GM12873 (cell line): Measurements from ENCODE around the gene RAB3C.

Source experiments
- TF ChIP-seq, protein P1 (sequence below): IDR thresholded peaks from 2 replicates; pipeline ENCODE4 v1.5.1; 2012; ENCODE audit warnings: low read depth, mild to moderate bottlenecking, moderate library complexity, low read length, control low read depth; ENCODE audit not compliant: insufficient read depth; ENCODE audit errors: missing control alignments

RAB3C gene

DNA sequence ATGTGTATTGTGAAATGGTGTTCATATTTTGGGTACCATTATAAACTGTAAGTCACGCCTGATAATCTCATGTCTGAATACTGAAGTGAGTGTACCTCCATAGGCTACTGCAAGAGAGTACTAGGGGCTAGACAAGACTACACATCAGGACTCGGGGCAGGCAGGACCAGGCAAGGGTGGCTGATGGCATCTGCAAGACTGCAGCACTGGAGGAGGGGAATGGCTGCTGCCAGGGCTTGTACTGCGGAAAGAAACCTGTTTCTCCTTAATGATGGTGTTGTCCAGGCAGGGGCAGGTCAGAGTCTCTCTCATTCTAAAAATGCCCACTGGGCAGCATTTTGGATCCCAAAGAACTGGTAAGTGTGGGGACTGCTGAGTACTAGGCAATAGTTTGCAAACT is 172.5 kb downstream of the RAB3C start:
- TF ChIP-seq, protein P1, sequence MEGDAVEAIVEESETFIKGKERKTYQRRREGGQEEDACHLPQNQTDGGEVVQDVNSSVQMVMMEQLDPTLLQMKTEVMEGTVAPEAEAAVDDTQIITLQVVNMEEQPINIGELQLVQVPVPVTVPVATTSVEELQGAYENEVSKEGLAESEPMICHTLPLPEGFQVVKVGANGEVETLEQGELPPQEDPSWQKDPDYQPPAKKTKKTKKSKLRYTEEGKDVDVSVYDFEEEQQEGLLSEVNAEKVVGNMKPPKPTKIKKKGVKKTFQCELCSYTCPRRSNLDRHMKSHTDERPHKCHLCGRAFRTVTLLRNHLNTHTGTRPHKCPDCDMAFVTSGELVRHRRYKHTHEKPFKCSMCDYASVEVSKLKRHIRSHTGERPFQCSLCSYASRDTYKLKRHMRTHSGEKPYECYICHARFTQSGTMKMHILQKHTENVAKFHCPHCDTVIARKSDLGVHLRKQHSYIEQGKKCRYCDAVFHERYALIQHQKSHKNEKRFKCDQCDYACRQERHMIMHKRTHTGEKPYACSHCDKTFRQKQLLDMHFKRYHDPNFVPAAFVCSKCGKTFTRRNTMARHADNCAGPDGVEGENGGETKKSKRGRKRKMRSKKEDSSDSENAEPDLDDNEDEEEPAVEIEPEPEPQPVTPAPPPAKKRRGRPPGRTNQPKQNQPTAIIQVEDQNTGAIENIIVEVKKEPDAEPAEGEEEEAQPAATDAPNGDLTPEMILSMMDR: no peak

DNA sequence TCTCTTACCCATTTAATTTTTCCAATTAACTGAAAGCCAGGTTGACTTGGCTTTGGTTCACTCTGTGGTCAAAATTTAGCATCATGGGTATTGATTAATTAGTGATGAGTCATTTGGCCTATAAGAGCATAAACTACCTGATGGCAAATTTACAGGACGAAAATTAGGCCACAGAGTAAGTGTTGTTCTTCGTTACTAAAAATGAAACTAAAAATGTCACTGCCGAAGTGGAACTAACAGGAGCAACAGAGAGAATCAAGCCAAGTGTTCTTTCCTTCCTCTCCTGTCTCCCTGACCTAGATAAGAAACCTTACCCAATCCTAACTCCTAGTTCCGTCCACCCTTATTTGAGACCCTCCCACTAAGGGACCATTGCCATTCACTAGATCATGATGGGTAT is 176.9 kb downstream of the RAB3C start:
- TF ChIP-seq, protein P1: no peak

DNA sequence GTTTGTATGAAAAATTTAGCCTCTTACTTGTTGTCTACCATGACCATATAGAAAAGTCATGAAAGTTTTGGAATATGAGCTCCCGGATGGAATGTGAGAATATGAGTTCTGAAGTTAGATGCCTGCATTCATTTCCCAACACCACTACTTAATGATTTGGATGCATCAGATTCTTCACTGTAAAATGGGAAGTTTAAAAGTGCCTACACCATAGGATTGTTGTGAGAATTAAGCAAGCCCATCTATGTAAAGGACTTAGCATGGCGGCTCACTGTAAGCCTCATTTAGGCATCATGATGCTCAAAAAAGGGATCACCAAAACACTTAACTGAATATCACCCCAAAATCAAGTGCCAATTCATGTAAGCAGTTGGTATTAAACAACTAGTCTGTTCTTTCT is 177.3 kb downstream of the RAB3C start:
- TF ChIP-seq, protein P1: no peak

DNA sequence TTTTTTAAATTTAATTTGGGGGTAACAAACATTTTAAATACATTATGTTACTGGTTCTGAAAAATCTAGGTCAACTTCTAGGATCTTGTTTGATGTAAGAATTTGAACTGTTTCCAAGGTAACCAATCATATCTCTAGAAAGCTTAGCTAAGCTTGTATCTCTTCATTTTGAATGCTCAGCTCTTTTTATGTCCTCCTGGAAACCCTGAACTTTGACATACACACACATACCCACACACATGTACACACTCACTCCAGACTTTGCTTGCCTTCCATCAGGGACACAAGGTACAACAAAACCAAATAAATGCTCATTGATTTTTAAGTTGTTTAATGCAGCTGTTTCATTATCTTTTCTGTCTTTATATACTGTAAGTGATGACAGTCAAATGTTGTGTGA is 178.5 kb downstream of the RAB3C start:
- TF ChIP-seq, protein P1: no peak

DNA sequence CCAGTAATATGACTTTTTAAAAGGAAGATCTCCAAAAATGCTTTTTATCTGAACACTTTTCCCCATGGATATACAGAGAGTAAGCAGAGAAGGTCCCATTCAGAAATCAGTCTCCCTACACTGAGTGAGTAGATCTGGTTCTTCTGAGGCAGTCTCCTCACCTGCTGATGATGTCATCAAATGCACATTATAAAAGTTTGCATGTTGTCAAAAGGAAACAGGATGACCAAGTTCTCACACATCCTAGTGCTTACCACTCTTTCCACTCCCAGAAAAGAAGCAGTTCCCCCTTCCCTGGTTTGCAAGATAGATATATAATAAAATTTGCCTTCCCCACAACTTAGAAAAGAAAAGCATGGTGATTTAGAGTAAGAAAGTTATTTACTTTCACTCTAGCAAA is 180.5 kb downstream of the RAB3C start:
- TF ChIP-seq, protein P1: no peak

DNA sequence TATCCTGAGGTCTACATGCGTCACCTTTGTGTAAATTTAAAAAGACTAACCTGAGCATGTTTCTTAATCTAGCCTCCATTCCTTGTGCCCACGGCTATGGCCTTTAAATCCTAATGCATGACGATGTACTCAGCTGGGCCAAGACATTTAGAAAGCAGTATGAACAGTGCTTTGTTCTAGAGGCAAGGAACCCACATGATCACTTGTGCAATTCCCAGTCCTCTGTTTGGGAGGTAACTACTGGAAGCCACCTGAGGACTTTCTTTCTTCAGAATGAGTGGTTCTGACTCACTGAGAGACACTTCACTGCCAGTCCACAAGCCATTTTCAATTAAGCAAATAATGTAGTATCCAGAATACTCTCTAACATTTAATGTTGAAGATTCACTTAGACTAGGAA is 181.3 kb downstream of the RAB3C start:
- TF ChIP-seq, protein P1: no peak

DNA sequence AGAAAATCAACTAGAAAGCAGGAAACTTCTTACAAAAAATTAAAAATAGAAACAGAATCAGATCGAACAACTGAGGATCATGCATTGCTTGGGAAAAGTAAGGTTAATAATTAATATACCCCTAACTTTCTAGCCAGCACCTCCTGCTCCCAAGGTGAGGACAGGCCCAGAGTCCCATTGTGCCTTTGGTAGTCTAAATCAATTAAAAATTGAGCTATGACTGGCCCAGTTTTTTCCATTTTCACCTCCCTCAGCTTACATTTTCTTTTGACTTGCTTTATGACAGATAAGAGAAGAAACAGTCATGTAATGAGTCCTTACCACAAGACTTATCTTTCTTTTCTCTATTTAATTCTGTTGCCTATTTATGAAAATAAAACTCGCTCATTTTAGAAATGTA is 182.2 kb downstream of the RAB3C start:
- TF ChIP-seq, protein P1: no peak
